ENCODE data around the gene CDS2.

- TF ChIP-seq, protein P1, sequence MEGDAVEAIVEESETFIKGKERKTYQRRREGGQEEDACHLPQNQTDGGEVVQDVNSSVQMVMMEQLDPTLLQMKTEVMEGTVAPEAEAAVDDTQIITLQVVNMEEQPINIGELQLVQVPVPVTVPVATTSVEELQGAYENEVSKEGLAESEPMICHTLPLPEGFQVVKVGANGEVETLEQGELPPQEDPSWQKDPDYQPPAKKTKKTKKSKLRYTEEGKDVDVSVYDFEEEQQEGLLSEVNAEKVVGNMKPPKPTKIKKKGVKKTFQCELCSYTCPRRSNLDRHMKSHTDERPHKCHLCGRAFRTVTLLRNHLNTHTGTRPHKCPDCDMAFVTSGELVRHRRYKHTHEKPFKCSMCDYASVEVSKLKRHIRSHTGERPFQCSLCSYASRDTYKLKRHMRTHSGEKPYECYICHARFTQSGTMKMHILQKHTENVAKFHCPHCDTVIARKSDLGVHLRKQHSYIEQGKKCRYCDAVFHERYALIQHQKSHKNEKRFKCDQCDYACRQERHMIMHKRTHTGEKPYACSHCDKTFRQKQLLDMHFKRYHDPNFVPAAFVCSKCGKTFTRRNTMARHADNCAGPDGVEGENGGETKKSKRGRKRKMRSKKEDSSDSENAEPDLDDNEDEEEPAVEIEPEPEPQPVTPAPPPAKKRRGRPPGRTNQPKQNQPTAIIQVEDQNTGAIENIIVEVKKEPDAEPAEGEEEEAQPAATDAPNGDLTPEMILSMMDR (IDR thresholded peaks at IDR 0.05; ENCODE audit: poor library complexity, severe bottlenecking), result no peak
- TF ChIP-seq MXI1 (conservative IDR thresholded peaks at IDR 0.05; ENCODE audit: poor library complexity, severe bottlenecking) (no peak), REST (IDR thresholded peaks at IDR 0.05; ENCODE audit: borderline replicate concordance) (no peak), EZH2 (IDR thresholded peaks at IDR 0.05; ENCODE audit: borderline replicate concordance, insufficient read depth, low read length, poor library complexity, severe bottlenecking) (no peak), POLR2AphosphoS5 (IDR thresholded peaks at IDR 0.05) (no peak)
Measured at GRCh38 chr20:5128886-5129285, 2.1 kb downstream of the CDS2 start.
